ENCODE measurements around the gene EGFL7. TPM values are rescaled to one million over a fixed set of nuclear protein-coding genes. Genes with fewer than 3 reads are reported as not detected.

The EGFL7 gene
- total and polyA plus RNA-seq, 2 of the 13 experiments (the other 11 are each of a cell fraction or from before 2014, with no cell fraction given): 0.20 to 5.1 TPM

DNA sequence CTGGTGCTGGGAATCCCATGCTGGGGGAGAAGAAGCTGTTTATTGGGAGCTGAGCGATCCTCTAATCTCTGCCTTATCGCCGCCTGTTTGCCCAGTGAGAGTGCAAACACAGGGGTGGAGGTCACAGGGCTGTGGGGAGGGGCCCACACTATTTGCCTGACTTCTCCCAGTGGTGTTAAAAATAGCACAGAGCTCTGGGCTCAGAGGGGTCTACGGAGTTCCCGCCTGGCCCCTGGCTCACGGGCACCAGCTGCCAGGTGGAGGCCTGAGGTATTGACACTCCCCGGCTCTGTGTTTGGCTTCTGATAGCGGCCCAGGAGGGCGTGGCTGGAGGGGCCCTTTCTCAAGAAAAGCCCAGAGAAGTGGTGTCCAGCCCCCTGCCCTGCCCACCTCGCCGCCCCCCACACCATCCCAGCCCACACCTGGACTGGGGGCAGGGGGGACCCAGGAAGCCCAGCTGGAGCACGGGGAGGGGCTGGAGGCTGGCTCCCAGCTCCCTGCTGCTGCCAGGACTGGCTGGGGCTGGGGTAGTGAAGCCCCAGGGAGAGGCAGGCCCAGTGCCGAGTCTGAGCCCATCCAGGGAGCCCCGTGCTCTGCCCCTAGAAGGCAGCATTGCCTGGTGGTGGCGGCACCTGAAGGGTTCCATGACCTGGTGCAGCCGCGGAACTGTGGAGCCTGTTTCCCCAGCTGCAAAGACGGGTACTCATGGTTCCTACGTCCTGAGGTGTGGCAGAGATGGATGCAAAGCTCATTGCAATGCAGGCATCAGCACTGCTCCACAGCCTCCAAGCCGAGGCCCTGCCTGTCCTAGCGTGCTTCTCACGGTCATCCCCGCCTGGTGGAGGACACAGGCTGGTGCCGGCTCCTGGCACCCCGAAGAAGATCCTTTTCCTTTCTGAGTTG is 35.7 kb upstream of the EGFL7 start (continued):
- TF ChIP-seq, protein P1, sequence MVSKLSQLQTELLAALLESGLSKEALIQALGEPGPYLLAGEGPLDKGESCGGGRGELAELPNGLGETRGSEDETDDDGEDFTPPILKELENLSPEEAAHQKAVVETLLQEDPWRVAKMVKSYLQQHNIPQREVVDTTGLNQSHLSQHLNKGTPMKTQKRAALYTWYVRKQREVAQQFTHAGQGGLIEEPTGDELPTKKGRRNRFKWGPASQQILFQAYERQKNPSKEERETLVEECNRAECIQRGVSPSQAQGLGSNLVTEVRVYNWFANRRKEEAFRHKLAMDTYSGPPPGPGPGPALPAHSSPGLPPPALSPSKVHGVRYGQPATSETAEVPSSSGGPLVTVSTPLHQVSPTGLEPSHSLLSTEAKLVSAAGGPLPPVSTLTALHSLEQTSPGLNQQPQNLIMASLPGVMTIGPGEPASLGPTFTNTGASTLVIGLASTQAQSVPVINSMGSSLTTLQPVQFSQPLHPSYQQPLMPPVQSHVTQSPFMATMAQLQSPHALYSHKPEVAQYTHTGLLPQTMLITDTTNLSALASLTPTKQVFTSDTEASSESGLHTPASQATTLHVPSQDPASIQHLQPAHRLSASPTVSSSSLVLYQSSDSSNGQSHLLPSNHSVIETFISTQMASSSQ (IDR thresholded peaks at IDR 0.05; ENCODE audit: low read depth): peak; percentile 75
- TF ChIP-seq, protein P1 (CRISPR knock-in tag; IDR thresholded peaks at IDR 0.05; ENCODE audit: borderline replicate concordance): peak; percentile 90
- TF ChIP-seq ZNF660 (CRISPR knock-in tag; IDR thresholded peaks at IDR 0.05; ENCODE audit: borderline replicate concordance, low read depth): no peak
- TF ChIP-seq MED13 (CRISPR knock-in tag; IDR thresholded peaks at IDR 0.05): 0 out of 2 replicates have a peak, but pooled peaks have one; percentile 63
- TF ChIP-seq KDM3A (CRISPR knock-in tag; IDR thresholded peaks at IDR 0.05; ENCODE audit: low read depth): peak; percentile 68; the same call in 1 of the 2 replicates
- no peak for TF ChIP-seq ZNF816 (CRISPR knock-in tag; IDR thresholded peaks at IDR 0.05; ENCODE audit: borderline replicate concordance)
- TF ChIP-seq, protein P2, sequence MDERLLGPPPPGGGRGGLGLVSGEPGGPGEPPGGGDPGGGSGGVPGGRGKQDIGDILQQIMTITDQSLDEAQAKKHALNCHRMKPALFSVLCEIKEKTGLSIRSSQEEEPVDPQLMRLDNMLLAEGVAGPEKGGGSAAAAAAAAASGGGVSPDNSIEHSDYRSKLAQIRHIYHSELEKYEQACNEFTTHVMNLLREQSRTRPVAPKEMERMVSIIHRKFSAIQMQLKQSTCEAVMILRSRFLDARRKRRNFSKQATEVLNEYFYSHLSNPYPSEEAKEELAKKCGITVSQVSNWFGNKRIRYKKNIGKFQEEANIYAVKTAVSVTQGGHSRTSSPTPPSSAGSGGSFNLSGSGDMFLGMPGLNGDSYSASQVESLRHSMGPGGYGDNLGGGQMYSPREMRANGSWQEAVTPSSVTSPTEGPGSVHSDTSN (CRISPR knock-in tag; IDR thresholded peaks at IDR 0.05): no peak
- TF ChIP-seq IKZF5 (CRISPR knock-in tag; IDR thresholded peaks at IDR 0.05): peak; percentile 76; the same call in 1 of the 2 replicates
- no peak for TF ChIP-seq ZNF720 (CRISPR knock-in tag; IDR thresholded peaks at IDR 0.05)
- no peak for TF ChIP-seq ZNF883 (CRISPR knock-in tag; IDR thresholded peaks at IDR 0.05; ENCODE audit: not compliant biosample characterization)
- peak; percentile 22; the same call in 1 of the 2 replicates for TF ChIP-seq NCOR1 (IDR thresholded peaks at IDR 0.05; ENCODE audit: borderline replicate concordance, low read length)
- TF ChIP-seq SMAD3 (CRISPR knock-in tag; IDR thresholded peaks at IDR 0.05): peak; percentile 80
- no peak for TF ChIP-seq ZNF275 (CRISPR knock-in tag; IDR thresholded peaks at IDR 0.05; ENCODE audit: borderline replicate concordance)
- TF ChIP-seq ZNF282 (IDR thresholded peaks at IDR 0.05; ENCODE audit: partially characterized antibody): no peak
- TF ChIP-seq NFE2L2 (IDR thresholded peaks at IDR 0.05; ENCODE audit: low read length): no peak
- TF ChIP-seq ZNF570 (CRISPR knock-in tag; IDR thresholded peaks at IDR 0.05; ENCODE audit: borderline replicate concordance): no peak
- TF ChIP-seq RBM22 (optimal IDR thresholded peaks at IDR 0.05; ENCODE audit: low read length): no peak
- TF ChIP-seq GATA4 (IDR thresholded peaks at IDR 0.05; ENCODE audit: borderline replicate concordance, low read depth): peak; percentile 98
- TF ChIP-seq ZFP90 (CRISPR knock-in tag; IDR thresholded peaks at IDR 0.05; ENCODE audit: borderline replicate concordance): no peak
- TF ChIP-seq, protein P3, sequence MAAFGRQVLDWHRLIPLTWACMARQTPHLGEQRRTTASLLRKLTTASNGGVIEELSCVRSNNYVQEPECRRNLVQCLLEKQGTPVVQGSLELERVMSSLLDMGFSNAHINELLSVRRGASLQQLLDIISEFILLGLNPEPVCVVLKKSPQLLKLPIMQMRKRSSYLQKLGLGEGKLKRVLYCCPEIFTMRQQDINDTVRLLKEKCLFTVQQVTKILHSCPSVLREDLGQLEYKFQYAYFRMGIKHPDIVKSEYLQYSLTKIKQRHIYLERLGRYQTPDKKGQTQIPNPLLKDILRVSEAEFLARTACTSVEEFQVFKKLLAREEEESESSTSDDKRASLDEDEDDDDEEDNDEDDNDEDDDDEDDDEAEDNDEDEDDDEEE (CRISPR knock-in tag; IDR thresholded peaks at IDR 0.05): no peak

Measured in HepG2 (cell line).